OCI-M2 (cell line): ENCODE measurements around the gene CELF4.

Experiments used
- DNase-seq: peaks from one replicate; lab custom pipeline; 2025; ENCODE audit not compliant: unreplicated experiment; lab: John Stamatoyannopoulos, UW

Gene CELF4

GRCh38 chr18:37447962-37448888 is 117.4 kb downstream of the CELF4 start:
- DNase-seq, result no peak

DNA sequence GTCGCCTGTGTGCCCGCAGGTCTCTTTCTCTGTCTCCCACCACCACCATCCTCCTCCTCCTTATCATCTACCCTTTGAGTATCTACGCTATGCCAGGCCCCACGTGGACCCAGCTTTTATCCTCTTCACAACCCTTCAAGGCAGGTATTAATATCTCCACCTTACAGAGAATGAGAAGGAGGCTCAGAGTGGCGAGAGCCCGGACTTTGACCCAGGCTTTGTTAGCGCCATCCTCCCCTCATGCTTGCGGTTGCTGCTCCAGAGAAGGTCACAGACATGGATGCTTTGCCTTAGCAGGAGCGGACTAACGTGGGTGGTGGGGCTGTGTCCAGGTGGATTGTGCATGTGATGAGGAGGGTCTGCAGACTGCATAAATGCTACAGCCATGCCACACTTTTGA is 119.8 kb downstream of the CELF4 start:
- no peak for DNase-seq

DNA sequence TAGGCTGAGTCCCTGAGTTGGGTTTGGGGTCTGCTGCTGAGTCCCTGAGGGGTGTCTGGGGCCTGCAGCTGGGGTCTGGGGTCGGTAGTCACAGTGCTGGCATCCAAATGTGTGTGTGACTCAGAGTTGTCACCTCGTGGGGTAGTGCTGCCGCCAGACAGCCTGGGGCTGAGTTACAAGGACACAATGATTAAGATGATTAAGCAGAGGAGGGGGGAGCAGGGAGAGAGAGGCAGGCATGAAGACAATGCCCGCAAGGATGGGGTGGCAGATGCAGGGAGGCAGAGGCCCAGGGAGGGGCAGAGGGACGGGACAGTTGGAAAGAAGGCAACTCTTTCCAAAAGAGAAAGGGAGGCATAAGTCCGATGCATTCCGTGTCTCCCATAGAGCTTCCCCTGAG is 120.2 kb downstream of the CELF4 start:
- no peak for DNase-seq

GRCh38 chr18:37443325-37444055 is 122.1 kb downstream of the CELF4 start:
- DNase-seq, result no peak

- DNase-seq, result no peak
These were observed 123.1 kb downstream of the CELF4 start for GRCh38 chr18:37442477-37442876.

DNA sequence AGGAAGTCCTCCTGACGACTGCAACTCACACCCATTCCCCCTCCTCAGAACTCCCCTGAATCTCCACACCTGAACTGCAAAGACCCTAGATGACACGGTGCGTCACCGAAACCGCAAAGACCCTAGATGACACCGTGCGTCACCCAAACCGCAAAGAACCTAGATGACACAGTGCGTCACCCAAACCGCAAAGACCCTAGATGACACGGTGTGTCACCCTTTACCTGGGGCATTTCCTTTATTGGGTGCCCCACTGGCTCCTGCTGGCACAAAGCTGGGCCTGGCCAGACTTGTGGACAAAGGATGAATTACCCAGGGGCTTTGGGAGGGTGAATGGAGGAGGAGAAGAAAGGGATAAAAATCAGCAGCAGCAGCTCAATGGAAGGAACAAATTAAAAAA is 123.8 kb downstream of the CELF4 start:
- no peak for DNase-seq

GRCh38 chr18:37440206-37440605 is 125.4 kb downstream of the CELF4 start:
- DNase-seq, result no peak

- no peak for DNase-seq
These were observed 127.0 kb downstream of the CELF4 start for GRCh38 chr18:37438417-37439180.

- DNase-seq, result no peak
These were observed 129.6 kb downstream of the CELF4 start for GRCh38 chr18:37435996-37436395.

- DNase-seq, result no peak
These were observed 130.3 kb downstream of the CELF4 start for GRCh38 chr18:37435150-37435867.

- no peak for DNase-seq
These were observed 131.3 kb downstream of the CELF4 start for GRCh38 chr18:37434161-37434860.

DNA sequence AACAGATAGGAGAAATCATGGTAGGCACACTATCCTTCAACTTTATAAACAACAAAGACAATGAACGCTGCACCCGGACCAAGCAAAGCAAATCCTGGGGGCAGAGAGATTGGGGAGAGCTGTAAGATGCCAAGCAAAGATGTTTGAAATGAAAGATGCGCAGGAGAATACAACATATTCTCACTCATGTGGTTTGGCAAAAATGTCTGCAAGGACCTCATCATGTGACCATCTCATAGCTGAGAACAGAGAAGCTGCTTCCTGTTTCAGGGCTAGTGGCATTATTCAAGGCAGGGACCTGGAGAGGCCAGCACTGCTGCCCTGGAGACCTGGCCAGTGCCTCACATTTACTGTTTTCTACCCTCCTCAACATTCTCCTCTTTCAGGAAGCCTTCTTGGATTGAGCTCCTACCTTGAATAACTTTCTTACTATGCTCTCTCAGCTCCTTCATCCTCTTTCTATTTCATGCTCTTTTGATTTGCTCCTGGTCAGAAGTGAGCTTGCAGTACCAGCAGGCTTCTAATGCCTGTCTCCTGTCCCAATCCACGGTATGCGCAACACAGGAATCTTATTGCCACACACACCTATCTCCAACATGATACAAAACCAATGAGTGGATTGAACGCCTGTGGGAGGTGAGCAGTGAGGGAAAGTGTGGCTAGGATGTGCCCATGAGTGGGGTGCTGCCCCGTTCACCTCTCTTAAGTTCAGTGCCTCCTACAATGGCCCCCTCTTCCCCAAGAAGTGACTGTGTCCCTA is 133.0 kb downstream of the CELF4 start:
- no peak for DNase-seq

DNA sequence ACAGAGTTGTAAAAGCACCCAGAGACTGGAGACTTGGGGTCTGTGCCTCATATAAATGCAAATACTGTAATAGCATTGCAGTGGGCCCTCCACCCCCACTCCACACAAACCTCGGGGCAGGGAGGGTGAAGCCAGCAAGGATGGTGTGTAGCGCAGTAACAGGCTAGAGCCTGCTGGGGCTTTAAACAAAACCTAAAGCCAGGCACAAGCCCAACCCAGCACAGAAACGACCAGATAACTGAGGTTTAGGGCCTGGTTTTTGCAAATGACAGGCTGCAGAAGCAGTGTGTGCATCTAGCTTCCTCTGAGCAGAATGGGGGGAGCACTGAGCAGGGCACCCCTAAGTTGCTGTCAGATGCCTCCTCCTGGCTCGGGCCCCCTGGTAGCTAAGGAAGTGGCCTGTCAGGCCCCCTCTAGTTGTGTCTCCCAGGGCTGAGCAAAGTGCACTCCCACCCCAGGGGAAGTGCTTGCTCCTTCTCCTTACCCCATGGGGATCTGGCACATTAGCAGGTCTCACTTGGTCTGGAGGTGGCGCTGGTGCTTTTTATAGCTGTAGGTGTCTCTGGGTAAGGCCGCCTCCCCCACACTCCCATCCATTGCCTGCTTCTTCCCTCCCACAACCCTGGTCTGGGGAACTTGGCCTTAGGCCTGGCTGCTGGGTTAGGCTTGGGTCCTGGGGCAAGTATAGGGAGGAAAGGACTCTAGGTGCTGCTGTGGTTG is 135.1 kb downstream of the CELF4 start:
- DNase-seq, result no peak

DNA sequence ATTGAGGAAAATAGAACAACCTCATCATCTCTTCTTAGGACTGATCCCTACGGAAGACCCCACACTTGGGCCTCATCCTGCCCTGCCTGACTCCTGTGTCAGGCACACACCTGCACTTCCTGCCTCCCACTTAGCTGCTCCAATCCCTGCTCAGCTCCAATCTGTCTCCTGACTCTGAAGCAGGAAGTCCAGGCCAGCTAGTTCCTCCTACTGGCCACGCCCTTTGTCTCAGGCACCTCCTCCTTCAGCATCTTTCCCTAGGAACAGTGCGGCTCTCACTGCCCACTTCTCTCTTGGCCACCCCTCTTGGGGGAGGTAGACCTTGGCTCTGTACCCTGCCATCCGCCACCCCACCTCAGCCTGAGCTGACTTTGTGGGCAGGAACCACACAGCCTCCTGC is 135.8 kb downstream of the CELF4 start:
- DNase-seq, result no peak

DNA sequence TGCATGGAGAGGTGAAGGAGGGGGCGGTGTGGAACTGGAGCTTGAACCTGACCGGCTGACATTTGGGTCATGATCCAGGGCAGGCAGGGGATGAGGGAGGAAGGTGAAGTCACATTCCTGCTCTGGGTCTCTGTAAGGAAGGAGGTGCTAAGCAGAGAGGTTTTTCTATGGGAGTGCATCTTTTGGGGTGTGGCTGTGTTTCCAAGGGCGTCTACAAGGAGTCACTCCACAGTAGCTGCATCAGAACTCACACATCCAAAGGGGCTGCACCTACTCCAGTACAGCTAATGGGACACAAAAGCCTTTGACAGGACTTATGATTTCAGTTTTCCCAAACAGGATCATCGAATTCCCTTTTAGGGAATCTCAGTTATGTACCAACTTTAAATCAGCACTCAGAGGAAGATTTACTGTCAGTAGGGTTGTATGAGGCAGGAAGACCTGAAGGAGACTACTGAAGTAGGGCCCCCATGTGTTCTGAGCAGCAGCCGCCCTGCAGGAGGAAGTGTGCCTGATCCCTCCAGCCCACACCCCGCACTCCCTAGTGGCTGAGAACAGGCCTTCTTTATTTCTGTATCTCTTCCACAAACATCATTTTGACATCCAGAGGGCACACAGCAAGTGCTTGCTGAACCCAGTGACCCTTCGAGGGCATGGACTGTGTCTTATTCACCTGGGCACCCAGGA is 137.2 kb downstream of the CELF4 start:
- no peak for DNase-seq

GRCh38 chr18:37426586-37426985 is 139.0 kb downstream of the CELF4 start:
- DNase-seq, result no peak

- no peak for DNase-seq
These were observed 140.4 kb downstream of the CELF4 start for GRCh38 chr18:37425222-37425621.

GRCh38 chr18:37424507-37424906 is 141.1 kb downstream of the CELF4 start:
- no peak for DNase-seq
